CD4-positive, alpha-beta T cell treated with Interleukin-10 for 1 hour (primary cell): ENCODE results near the gene CD48.
"Not testable (repeated sequence)": the region's sequence is repeated elsewhere in the genome, so short reads cannot be mapped to it uniquely, and the experiment has no call there.

ENCODE experiments used
- DNase-seq: peaks from one replicate; pipeline ENCODE4 v3.0.0-alpha.2; 2020

The CD48 gene

DNA sequence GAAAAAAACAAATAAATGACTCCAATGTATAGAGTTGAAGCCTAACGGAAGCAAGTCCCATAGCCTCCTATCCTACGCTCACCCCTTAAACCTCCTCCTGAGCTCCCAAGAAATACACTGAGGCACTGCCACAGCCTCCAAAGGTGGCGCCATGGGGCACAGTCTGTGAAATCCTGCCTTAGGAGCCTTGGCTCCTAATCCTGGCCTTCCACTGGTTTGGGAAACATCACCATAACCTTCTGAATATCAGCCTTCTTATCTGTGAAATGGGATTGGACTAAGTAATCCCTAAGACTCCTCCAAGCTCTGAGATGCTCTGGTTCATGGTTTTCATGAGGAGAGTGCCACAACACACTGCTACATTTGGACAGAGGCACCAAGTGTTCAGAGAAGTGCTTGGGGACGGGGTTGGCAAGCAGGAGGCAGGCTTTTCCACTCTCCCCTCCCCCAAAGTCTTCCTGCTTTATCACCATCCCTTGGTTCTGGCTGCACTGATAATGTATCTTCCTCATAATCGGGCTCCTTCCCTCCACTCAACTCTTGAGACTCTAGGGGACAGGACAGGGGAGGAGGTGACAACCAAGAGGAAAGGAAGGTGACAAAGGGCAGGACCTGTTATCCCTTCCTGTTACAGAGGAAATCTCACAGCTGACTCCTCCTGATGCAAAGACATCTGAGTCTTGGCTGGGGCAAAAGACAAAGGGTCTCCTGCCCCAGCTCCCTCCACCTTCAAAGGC lies 30.2 kb upstream of the CD48 start:
- no peak for DNase-seq

DNA sequence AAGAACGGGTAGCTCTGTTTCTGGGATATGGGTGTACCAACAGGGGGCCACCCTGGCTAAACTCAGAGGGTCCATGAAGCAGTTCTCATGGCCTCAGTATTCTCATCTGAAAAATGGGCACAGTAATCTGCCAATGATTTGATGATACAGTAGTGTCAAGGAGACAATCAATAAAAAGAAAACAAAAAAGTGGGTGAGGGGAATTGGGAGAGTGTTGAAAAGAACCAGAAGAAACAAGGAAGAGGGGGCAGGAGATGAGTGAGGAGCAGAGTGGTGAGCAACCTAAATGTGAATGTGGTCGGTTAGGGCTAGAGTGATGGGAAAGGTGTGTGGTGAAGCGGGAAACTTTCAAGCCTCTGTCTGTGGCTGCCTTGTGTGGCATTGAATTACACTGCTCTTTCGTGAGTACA lies 29.5 kb upstream of the CD48 start:
- peak; percentile 44 for DNase-seq

GRCh38 chr1:160740133-160740688 lies 28.6 kb upstream of the CD48 start:
- DNase-seq: no peak

DNA sequence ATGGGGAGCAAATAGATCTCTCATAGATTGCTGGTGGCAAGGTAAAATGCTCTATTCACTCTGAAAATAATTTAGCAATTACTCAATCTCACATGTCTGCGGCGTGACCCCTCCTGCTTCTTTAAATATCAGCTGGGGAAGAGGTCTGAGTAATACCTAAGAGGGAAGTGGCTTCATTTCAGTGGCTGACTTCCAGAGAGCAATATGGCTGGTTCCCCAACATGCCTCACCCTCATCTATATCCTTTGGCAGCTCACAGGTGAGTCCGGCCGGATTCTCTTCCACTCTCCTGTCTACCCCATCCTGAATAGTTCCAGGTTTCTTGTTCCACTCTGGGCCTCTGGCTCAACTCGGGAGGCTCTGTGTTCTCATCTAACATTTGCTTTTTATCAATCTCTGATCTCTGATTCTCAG lies 27.5 kb upstream of the CD48 start, which contains the start of gene SLAMF7:
SLAMF7 (plus strand) TSS at position 150 of the 414 bp plus-strand sequence; CDS start at position 205, 55 bp downstream.
- DNase-seq: peak; percentile 60

- DNase-seq: no peak
These were observed 26.6 kb upstream of the CD48 start for GRCh38 chr1:160738271-160738670.

DNA sequence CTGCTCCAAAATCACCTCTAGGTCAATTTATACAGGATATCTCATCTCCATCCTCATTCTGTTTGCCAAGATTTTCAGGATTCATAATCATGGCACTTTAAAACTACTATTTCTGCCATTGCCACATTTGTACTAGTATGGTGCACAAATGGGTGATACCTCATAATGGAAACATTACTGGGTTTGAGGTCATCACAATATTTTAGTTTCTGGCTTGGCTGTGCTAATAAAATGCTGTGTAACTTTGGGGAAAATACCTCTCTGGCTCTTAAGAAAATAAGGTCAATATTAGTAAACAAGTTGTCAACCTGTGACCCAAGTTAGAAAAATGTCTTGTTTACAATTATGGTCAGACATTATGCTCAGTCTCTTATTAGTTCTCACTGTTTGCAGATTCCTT lies 22.7 kb upstream of the CD48 start:
- DNase-seq: no peak

DNA sequence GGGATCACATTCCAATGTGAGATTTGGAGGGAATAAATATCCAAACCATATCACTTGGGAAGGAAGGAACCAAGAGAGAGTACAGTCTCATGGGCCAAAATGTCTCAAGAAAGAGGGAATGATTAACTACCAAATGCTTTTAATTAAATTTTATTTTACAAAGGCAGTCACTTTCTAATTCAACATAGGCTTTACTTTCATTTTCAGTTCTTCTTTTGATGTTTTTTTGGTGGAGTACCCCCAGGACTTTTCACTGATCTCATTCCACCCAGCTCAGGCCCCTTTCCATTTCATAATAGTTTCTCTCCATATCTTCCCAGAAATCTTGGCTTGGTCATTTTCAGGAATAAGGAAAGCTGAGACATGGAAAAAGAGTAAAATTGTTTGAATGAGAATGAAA lies 22.3 kb upstream of the CD48 start:
- DNase-seq: no peak

DNA sequence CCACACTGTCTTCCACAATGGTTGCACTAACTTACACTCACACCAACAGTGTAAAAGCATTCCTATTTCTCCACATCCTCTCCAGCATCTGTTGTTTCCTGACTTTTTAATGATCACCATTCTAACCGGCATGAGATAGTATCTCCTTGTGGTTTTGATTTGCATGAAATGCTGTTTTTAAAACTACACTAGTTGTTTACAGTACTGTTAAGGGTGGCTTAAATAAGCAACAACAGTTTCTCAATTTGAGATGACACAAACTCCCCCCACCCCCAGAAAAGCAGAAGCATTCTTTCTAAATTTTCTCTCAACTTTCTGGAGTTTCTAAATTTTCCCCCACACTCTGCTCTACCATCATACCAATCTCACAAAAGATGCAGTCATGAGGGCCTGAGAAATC lies 20.4 kb upstream of the CD48 start:
- no peak for DNase-seq

GRCh38 chr1:160731564-160731963 lies 19.9 kb upstream of the CD48 start:
- DNase-seq: not testable (repeated sequence)

GRCh38 chr1:160727316-160727640 lies 15.7 kb upstream of the CD48 start:
- no peak for DNase-seq

- peak; percentile 84 for DNase-seq
These were observed 15.1 kb upstream of the CD48 start for GRCh38 chr1:160726498-160727315.

DNA sequence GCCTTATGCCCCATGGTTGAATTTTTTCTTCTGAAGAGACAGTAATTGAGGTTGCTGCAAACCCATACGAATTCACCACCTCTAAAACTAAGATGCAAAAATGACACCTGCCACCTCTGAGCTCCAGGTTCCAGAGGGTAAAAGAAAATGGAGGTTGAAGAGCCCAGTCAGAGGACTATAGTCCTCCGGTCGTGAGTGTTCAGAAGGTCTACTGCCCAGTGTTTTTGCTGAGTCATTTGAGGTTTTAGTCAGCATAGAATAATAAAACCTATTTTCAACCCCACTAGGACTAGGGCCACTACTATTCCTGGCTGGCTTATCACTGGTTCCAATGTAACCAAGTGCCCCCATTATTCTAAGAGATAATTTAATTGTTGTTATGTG lies 14.5 kb upstream of the CD48 start:
- DNase-seq: no peak

DNA sequence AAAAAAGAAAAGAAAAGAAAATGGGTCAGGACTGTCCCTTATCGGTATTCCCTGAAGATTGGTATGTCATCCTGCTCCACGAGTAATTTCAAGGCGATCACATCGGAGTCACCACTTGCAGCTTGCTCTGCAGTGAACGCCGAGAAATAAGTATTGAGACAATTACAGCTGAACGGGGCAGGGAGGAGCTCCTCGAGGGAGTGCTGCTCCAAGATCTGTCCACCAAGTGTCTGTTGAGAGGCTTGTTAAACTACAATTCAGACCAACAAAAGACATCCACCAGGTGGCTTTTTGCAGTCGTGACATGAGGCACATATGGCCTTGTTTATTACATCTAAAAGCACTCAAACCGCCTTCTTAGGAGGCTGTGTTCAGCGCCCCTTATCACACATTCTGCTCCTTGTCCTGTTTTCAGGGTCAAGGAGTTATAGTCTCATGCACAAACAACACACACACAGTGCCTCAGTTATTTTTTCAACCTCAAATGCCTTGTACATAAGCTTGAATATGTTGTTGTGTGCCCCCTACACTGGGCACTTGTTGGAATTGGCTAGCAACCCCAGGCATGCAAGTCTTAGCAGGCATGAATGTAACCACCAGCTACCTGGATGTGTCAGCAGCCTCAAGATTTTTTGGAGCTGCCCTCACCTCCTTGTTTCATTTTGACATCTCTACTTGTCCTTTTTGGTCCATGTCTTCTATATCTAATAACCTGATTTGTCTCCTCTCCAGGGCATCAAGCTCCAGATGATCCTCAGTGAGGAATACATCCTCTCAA lies 13.0 kb upstream of the CD48 start:
- DNase-seq: no peak

GRCh38 chr1:160723332-160723731 lies 11.7 kb upstream of the CD48 start:
- DNase-seq: no peak

- peak; percentile 37 for DNase-seq
These were observed 11.1 kb upstream of the CD48 start for GRCh38 chr1:160722726-160723125.

DNA sequence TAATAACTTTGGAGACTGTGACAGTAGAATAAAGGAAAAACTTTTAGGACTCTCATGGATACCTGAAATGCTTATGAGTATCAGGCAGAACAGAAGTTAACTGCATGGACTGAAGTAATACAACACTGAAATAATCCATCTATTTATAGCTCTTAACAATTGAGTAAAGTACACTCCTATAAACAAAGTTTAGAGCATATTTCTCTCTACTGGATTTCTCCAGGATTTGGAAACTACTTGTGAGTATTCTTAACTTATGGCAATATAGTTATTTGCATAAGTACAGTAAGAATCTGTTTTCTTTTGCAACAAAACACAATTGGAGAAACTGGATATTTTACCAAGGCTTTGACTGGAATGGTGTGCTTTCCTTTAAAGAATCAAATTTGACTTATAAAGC lies 9.9 kb upstream of the CD48 start:
- no peak for DNase-seq

- no peak for DNase-seq
These were observed 8.9 kb upstream of the CD48 start for GRCh38 chr1:160720356-160721085.

- DNase-seq: no peak
These were observed 6.6 kb upstream of the CD48 start for GRCh38 chr1:160718210-160718609.

DNA sequence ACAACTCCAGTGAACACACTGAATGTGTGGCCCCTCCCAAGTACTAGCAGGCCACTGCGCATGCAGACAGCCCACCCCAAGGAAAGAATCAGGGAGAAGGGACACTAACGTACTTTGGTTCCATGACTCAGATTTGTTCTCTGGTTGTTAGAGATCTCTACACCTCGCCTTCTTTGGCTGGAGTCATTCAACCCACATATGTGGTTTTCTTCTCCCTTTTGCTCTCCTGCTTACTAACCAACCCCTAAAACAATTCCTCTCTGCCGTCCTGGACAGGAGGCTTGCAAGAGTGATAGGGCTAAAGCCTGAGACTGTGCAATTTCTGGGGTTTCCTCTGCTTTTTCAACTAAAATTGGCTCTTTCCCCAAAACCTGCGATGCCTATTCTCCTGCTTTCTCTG lies 5.7 kb upstream of the CD48 start:
- no peak for DNase-seq

GRCh38 chr1:160716013-160716412 lies 4.4 kb upstream of the CD48 start:
- DNase-seq: no peak

GRCh38 chr1:160714034-160714648 lies 2.5 kb upstream of the CD48 start:
- DNase-seq: peak; percentile 32

DNA sequence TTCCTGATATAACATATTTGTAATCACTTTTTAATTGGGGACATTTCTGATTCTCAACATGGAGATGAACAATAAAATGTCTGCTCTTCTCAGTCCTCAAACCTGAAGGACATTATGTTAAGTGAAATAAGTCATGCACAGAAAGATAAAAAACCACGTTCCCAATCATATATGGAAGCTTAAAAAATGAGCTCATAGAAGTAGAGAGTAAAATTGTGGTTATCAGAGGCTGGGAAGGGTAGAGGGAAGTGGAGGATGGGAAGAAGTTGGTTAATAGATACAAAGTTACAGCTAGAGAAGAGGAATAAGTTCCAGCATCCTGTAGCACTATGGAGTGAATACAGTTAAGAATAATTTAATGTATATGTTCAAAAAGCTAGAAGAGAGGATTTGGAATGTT lies 1.5 kb upstream of the CD48 start:
- DNase-seq: no peak
